AG09309 (cell line): ENCODE data around the gene G0S2.
"Not testable (repeated sequence)": the region's sequence is repeated elsewhere in the genome, so short reads cannot be mapped to it uniquely, and the experiment has no call there.

Experiments
- DNase-seq: peaks from one replicate; pipeline ENCODE4 v3.0.0-alpha.2; 2010; ENCODE audit warnings: low read depth
- H3K4me3 ChIP-seq: 2 replicates; pipeline ENCODE4 v1.5.1; 2011; ENCODE audit warnings: mild to moderate bottlenecking, low read depth, low read length, moderate library complexity; ENCODE audit not compliant: control insufficient read depth
- TF ChIP-seq, protein P1 (sequence below): IDR thresholded peaks from 2 replicates; pipeline ENCODE4 v1.5.1; 2011; ENCODE audit warnings: mild to moderate bottlenecking, low read depth, low read length, inconsistent platforms; ENCODE audit not compliant: insufficient read depth, control insufficient read depth; ENCODE audit errors: missing control alignments

Gene G0S2

DNA sequence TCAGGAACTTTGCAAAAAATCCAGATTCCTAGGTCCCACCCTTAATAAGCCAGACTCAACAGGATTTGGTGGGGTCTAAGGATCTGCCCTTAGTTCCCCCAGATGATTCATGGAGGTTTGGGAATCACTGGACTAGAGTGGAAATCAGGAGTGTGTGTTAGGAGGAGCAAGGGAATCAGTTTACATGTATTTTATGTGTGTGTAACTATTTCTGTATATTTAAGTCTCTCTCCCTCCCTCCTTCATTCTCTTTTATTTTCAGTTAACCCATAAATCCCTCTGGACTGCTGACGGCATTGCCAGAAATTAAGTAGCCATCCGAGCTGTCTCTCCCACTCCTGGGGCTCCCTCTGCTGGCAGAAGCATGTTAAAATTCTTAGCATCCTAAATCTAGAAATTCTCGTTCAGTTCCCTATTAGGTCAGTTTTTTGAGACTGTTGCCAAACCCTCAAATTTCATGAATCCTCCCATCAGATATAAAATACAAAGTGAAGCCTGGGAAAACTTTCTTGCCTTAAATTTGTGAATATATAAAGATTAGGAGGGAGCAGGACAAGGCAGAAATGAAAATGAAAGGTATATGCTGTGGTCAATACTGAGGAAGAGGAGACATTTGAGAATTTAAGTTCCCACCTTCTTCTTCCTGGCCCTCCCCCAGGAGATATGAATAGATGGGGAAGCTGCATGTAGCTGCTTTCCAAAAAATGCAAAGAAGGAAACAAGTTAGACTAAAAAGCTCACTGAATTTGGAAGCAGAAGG lies 17.7 kb downstream of the G0S2 start:
- no peak overlapping the region for H3K4me3 ChIP-seq
- peak; percentile 66 for DNase-seq

DNA sequence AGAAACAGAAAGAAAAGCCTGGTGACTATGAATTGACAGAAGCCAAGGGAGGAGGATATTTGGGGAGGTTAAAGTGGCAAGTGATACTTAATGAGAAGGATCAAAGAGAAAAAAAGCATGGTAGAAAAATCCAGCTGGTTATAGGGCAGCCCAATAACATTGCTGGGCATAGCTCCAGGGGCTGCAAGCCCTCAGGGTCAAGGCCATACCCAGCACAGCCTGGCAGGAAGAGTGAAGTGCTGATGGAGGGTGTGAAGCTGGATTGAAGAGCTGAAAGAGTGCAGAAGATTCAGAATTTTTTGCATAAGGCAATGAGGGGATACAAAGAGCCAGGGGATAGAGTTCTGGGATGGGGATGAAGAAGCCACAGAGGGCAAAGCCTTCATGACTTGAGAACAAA lies 21.5 kb downstream of the G0S2 start:
- TF ChIP-seq, protein P1, sequence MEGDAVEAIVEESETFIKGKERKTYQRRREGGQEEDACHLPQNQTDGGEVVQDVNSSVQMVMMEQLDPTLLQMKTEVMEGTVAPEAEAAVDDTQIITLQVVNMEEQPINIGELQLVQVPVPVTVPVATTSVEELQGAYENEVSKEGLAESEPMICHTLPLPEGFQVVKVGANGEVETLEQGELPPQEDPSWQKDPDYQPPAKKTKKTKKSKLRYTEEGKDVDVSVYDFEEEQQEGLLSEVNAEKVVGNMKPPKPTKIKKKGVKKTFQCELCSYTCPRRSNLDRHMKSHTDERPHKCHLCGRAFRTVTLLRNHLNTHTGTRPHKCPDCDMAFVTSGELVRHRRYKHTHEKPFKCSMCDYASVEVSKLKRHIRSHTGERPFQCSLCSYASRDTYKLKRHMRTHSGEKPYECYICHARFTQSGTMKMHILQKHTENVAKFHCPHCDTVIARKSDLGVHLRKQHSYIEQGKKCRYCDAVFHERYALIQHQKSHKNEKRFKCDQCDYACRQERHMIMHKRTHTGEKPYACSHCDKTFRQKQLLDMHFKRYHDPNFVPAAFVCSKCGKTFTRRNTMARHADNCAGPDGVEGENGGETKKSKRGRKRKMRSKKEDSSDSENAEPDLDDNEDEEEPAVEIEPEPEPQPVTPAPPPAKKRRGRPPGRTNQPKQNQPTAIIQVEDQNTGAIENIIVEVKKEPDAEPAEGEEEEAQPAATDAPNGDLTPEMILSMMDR, result no peak

More for the DNA sequence above, 17.7 kb downstream of the G0S2 start:
- TF ChIP-seq, protein P1, result peak; percentile 83

DNA sequence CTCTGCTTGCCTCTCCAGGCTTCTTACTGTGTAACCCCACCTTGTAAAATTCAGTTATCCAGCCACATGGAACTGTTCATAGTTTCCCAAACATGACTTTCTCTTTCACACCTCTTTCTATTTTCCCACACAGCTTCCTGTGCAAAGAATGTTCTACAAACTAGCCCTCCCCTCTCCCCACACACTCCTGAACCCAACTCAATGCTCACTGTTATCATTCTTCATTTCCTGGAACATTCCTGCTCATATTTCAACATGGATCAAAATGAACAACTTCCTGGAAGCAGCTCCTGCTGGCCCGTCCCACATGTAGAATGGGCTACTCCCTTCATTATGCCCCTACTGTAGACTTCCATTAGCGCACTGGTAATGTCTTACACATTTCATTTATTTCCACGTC lies 21.9 kb downstream of the G0S2 start:
- TF ChIP-seq, protein P1, result no peak
- no peak overlapping the region for H3K4me3 ChIP-seq
- no peak for DNase-seq

More for the DNA sequence above, 21.5 kb downstream of the G0S2 start:
- H3K4me3 ChIP-seq, result no peak overlapping the region
- no peak for DNase-seq

DNA sequence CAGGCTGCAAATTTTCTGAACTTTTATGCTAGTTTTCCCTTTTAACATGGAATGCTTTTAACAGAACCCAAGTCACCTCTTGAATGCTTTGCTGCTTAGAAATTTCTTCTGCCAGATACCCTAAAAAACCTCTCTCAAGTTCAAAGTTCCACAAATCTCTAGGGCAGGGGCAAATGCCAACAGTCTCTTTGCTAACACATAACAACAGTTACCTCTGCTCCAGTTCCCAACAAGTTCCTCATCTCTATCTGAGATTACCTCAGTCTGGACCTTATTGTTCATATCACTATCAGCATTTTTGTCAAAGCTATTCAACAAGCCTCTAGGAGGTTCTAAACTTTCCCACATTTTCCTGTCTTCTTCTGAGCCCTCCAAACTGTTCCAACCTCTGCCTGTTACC lies 25.5 kb downstream of the G0S2 start:
- H3K4me3 ChIP-seq, DNase-seq: not testable (repeated sequence)

DNA sequence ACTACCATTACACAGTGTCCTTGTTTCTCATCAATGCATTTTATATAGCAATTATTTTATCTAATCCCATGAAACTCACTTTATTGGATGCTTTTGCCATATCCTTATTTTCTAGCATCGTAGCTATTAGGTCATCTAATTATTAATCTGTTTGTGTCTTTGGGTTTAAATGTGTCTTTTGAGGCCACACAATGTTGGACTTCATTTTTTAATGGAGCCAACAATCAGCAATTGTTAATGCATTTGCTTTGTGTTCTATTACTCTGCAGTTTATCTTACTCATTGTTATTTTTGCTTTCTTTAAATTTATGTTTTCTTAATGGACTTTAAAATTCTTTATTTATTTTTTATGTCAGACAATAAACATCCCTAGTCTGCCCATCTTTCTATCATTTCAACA lies 27.6 kb downstream of the G0S2 start:
- no peak overlapping the region for H3K4me3 ChIP-seq
- TF ChIP-seq, protein P1, result no peak
- no peak for DNase-seq

DNA sequence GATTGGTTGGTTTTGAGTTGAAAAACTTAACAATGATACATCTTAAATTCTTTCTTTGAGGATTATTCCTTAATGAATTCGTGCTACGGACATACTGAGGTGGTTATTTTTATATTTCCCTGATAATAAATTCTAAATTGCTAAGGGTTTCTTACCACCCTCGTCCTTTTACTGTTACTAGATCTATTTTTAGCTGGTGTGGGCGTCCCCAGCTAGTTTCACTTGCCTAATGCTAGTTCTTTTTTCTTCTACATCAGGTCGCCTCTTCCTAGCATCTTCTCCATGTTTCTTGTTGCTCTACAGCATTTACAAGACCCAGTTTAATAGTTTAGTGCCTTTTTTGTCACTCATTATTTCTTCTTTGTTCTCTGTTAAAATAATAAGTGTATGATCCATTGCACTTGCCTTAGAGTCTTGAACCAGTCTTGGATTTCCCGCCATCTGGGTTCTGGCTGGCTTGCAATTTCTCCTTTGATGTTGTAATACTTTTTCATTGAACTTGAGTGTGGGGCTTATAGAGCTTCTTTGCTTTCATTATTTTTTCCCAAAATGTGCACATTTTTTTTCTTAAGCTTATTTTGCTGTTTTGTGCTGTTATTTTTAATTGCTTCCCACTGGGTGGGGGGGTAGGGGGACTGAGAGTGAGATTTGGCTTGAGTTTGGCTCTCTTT lies 28.8 kb downstream of the G0S2 start:
- no peak for DNase-seq
- H3K4me3 ChIP-seq, result no peak overlapping the region
- TF ChIP-seq, protein P1, result no peak

DNA sequence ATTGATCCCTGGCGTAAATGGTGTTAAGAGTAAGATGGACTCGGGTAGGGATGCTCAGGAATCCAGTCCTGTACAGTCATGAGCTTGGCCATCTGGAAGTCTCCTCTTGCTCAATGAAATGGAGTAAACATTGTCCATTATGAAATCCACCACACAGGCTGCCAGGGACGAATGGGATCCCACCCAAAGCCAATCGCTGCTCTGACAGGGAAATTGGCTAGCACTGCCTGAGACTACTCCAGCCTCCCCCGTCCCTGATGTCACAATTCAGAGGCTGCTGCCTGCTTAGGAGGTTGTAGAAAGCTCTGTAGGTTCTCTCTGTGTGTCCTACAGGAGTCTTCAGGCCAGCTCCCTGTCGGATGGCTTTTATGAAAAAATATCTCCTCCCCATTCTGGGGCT lies 29.4 kb downstream of the G0S2 start, which contains the start of gene HSD11B1:
HSD11B1 (plus strand) TSS at position 263 of the 400 bp plus-strand sequence; CDS start at position 360, 97 bp downstream.
- DNase-seq, result peak; percentile 87
- H3K4me3 ChIP-seq, result no peak within 1 kb of the TSS
- TF ChIP-seq, protein P1, result no peak
